HEK293 (cell line): ENCODE results near the gene GJC1.

ENCODE experiments used
- CTCF ChIA-PET: fragments of 350-600 bp; formaldehyde crosslinking; extraction: SDS; loops from one replicate; lab custom pipeline; 2021; ENCODE audit warnings: antibody characterized with exemption; lab: Yijun Ruan, JAX
- POLR2A ChIA-PET: fragments of 300-600 bp; formaldehyde crosslinking; extraction: SDS; loops from one replicate; lab custom pipeline; 2020; ENCODE audit warnings: antibody characterized with exemption, inconsistent platforms; lab: Yijun Ruan, JAX
- H3K27ac ChIP-seq: fragments of 200-500 bp; sonication (Bioruptor generic); 2 replicates; pipeline ENCODE4 v1.5.1; 2014; ENCODE audit warnings: low read depth, low read length, control low read depth, inconsistent platforms; ENCODE audit errors: extremely low read depth
- H3K36me3 ChIP-seq, 2 experiments: fragments of 200-500 bp in 1 of 2; sonication (Bioruptor generic) in 1 of 2; 1 replicate in 1 of 2; 2 replicates in 1 of 2; pipeline ENCODE4 v1.5.1; 2014 to 2017; ENCODE audit warnings: inconsistent platforms in 2 of 2, low read length in 2 of 2; ENCODE audit not compliant: control insufficient read depth in 2 of 2, insufficient read depth in 1 of 2
- H3K4me1 ChIP-seq: fragments of 200-500 bp; sonication (Bioruptor generic); 2 replicates; pipeline ENCODE4 v1.5.1; 2014; ENCODE audit warnings: mild to moderate bottlenecking, low read length, inconsistent platforms; ENCODE audit not compliant: control insufficient read depth, insufficient read depth
- H3K4me3 ChIP-seq: 2 replicates; pipeline ENCODE4 v1.5.1; 2011; ENCODE audit warnings: low read depth, mild to moderate bottlenecking, control low read depth, low read length, moderate library complexity
- H3K9me3 ChIP-seq: fragments of 200-500 bp; sonication (Bioruptor generic); 2 replicates; pipeline ENCODE4 v1.5.1; 2014; ENCODE audit warnings: low read depth, low read length, inconsistent platforms; ENCODE audit not compliant: control insufficient read depth, insufficient read depth
- FEZF1 ChIP-seq: fragments of 450-650 bp; formaldehyde crosslinking; IDR thresholded peaks from 2 replicates; pipeline ENCODE4 v1.5.1; 2016; ENCODE audit warnings: missing biosample characterization, missing genetic modification characterization
- HIC1 ChIP-seq: fragments of 450-650 bp; formaldehyde crosslinking; IDR thresholded peaks from 2 replicates; pipeline ENCODE4 v1.5.1; 2016; ENCODE audit warnings: missing biosample characterization, missing genetic modification characterization
- HOXA7 ChIP-seq: sonication (generic); formaldehyde crosslinking; IDR thresholded peaks from 2 replicates; pipeline ENCODE4 v1.8.1; 2022; ENCODE audit warnings: missing genetic modification reagents, borderline replicate concordance
- KLF1 ChIP-seq: fragments of 450-650 bp; formaldehyde crosslinking; IDR thresholded peaks from 2 replicates; pipeline ENCODE4 v1.5.1; 2016; ENCODE audit warnings: missing biosample characterization, missing genetic modification characterization
- MYNN ChIP-seq: fragments of 450-650 bp; formaldehyde crosslinking; IDR thresholded peaks from 2 replicates; pipeline ENCODE4 v1.5.1; 2016; ENCODE audit warnings: missing biosample characterization, missing genetic modification characterization, borderline replicate concordance
- ZBTB44 ChIP-seq: fragments of 450-650 bp; IDR thresholded peaks from 2 replicates; pipeline ENCODE4 v1.5.1; 2018; ENCODE audit warnings: missing biosample characterization, mild to moderate bottlenecking, missing genetic modification characterization
- ZFHX2 ChIP-seq: fragments of 450-650 bp; formaldehyde crosslinking; conservative IDR thresholded peaks from 2 replicates; pipeline ENCODE4 v1.5.1; 2016; ENCODE audit warnings: missing biosample characterization, missing genetic modification characterization
- ZFP3 ChIP-seq: fragments of 450-650 bp; formaldehyde crosslinking; IDR thresholded peaks from 2 replicates; pipeline ENCODE4 v1.5.1; 2016; ENCODE audit warnings: low read depth, missing biosample characterization, missing genetic modification characterization
- ZNF19 ChIP-seq: fragments of 450-650 bp; formaldehyde crosslinking; IDR thresholded peaks from 2 replicates; pipeline ENCODE4; 2016; ENCODE audit warnings: missing biosample characterization, missing genetic modification characterization, low read depth
- ZNF211 ChIP-seq: fragments of 450-650 bp; formaldehyde crosslinking; IDR thresholded peaks from 2 replicates; pipeline ENCODE4 v1.5.1; 2016; ENCODE audit warnings: low read depth, missing biosample characterization, missing genetic modification characterization
- ZNF223 ChIP-seq: fragments of 450-650 bp; formaldehyde crosslinking; IDR thresholded peaks from 2 replicates; pipeline ENCODE4 v1.5.1; 2016; ENCODE audit warnings: missing biosample characterization, missing genetic modification characterization
- ZNF311 ChIP-seq: fragments of 450-650 bp; formaldehyde crosslinking; IDR thresholded peaks from 2 replicates; pipeline ENCODE4 v1.5.1; 2017; ENCODE audit warnings: missing biosample characterization, missing genetic modification characterization, borderline replicate concordance
- ZNF335 ChIP-seq: fragments of 450-650 bp; formaldehyde crosslinking; conservative IDR thresholded peaks from 2 replicates; pipeline ENCODE4 v1.5.1; 2016; ENCODE audit warnings: missing biosample characterization, missing genetic modification characterization
- ZNF404 ChIP-seq: fragments of 450-650 bp; formaldehyde crosslinking; IDR thresholded peaks from 2 replicates; pipeline ENCODE4 v1.5.1; 2017; ENCODE audit warnings: missing biosample characterization, missing genetic modification characterization
- ZNF416 ChIP-seq: fragments of 450-650 bp; formaldehyde crosslinking; IDR thresholded peaks from 2 replicates; pipeline ENCODE4 v1.5.1; 2016; ENCODE audit warnings: missing biosample characterization, missing genetic modification characterization
- ZNF530 ChIP-seq: fragments of 450-650 bp; formaldehyde crosslinking; IDR thresholded peaks from 2 replicates; pipeline ENCODE4 v1.5.1; 2016; ENCODE audit warnings: low read depth, missing biosample characterization, missing genetic modification characterization
- ZNF610 ChIP-seq: fragments of 450-650 bp; formaldehyde crosslinking; IDR thresholded peaks from 2 replicates; pipeline ENCODE4 v1.5.1; 2016; ENCODE audit warnings: missing biosample characterization, missing genetic modification characterization, borderline replicate concordance
- ZNF658 ChIP-seq: fragments of 450-650 bp; formaldehyde crosslinking; IDR thresholded peaks from 2 replicates; pipeline ENCODE4; 2016; ENCODE audit warnings: missing biosample characterization, missing genetic modification characterization
- ZNF747 ChIP-seq: fragments of 450-650 bp; formaldehyde crosslinking; IDR thresholded peaks from 2 replicates; pipeline ENCODE4 v1.5.1; 2016; ENCODE audit warnings: missing biosample characterization, missing genetic modification characterization
- ZNF777 ChIP-seq: fragments of 450-650 bp; formaldehyde crosslinking; IDR thresholded peaks from 2 replicates; pipeline ENCODE4 v1.5.1; 2017; ENCODE audit warnings: missing biosample characterization, missing genetic modification characterization, borderline replicate concordance
- ZNF837 ChIP-seq: fragments of 450-650 bp; formaldehyde crosslinking; IDR thresholded peaks from 2 replicates; pipeline ENCODE4 v1.5.1; 2016; ENCODE audit warnings: missing biosample characterization, missing genetic modification characterization
- ZNF843 ChIP-seq: fragments of 450-650 bp; formaldehyde crosslinking; IDR thresholded peaks from 2 replicates; pipeline ENCODE4 v1.5.1; 2016; ENCODE audit warnings: missing biosample characterization, missing genetic modification characterization
- TF ChIP-seq, protein P1 (sequence below): fragments of 450-650 bp; formaldehyde crosslinking; IDR thresholded peaks from 2 replicates; pipeline ENCODE4 v1.5.1; 2017; ENCODE audit warnings: missing biosample characterization, missing genetic modification characterization
- TF ChIP-seq, protein P2 (sequence below): fragments of 450-650 bp; formaldehyde crosslinking; IDR thresholded peaks from 2 replicates; pipeline ENCODE4 v1.5.1; 2016; ENCODE audit warnings: missing biosample characterization, missing genetic modification characterization
- TF ChIP-seq, protein P3 (sequence below): fragments of 450-650 bp; formaldehyde crosslinking; IDR thresholded peaks from 2 replicates; pipeline ENCODE4 v1.5.1; 2016; ENCODE audit warnings: missing biosample characterization, missing genetic modification characterization

Gene GJC1

DNA sequence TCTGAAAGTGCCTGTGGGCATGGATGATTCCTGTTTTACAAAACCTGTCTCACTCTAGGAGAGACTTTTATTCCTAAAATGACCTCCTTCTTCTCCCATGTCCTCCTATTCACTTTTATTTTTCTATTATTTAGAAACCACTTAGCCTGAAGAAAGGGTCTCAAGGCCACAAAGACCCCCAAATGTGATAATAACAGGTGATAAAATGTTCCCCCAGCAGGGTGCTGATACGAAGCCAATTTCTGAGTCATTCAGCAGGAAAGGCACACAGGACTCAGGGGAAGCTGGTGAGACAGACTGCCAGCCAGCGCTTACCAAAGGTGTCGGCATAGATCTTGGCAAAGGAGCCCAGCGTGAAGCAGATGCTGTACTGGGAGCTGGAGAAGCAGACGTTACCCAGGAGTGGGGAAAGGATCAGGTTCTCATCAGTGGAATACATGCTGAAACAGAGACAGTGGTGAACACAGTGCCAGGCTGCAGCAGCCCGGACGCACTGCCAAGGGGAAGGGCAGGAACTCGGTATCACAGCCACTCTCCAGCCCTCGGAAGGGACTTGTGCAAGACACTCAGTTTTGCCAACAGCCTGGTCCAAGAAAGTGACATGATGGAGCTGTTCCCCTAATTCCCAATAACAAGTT, 42.2 kb upstream of the GJC1 start (continued):
- TF ChIP-seq KLF1 (no peak), HIC1 (tag by site-specific recombination) (0 out of 2 replicates have a peak, but pooled peaks have one; percentile 37), ZFP3 (no peak), MYNN (peak; percentile 63; the same call in 1 of the 2 replicates), FEZF1 (tag by site-specific recombination) (0 out of 2 replicates have a peak, but pooled peaks have one; percentile 30)

DNA sequence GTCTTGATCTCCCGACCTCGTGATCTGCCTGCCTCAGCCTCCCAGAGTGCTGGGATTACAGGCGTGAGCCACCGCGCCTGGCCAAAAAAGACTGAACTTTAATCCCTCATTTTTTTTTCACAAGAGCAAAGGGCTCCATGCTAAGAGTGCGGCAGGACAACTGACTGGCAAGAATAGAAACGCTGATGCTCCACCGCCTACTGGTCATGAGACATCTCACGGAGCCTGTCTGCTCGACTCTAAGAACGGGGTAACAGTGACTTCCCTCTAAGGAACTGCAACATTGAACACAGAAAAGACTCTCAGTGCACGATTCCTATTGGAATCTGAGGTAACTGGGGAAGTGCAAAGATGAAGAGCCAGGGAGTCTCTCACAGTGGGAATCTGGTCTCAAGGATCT, 41.5 kb upstream of the GJC1 start:
- CTCF ChIA-PET, result interaction anchor here (0.7 to 15.4 kb wide), 3 partner anchors 18 to 94 kb away, joined by 3 to 461 read pairs (median 221); no protein-coding TSS in a partner anchor

More for the DNA sequence above, 41.5 kb upstream of the GJC1 start:
- TF ChIP-seq HOXA7 (CRISPR knock-in tag) (no peak), ZNF211 (no peak), ZNF777 (no peak), ZBTB44 (no peak), ZNF311 (tag by site-specific recombination) (no peak), ZNF223 (tag by site-specific recombination) (no peak), ZNF416 (tag by site-specific recombination) (no peak), ZNF658 (tag by site-specific recombination) (no peak), ZNF19 (no peak), ZNF404 (tag by site-specific recombination) (no peak), ZNF837 (tag by site-specific recombination) (no peak), ZNF747 (tag by site-specific recombination) (no peak), ZFHX2 (tag by site-specific recombination) (no peak), ZNF843 (no peak), ZNF530 (tag by site-specific recombination) (no peak), ZNF335 (tag by site-specific recombination) (no peak), ZNF610 (tag by site-specific recombination) (no peak)
- TF ChIP-seq, protein P1, sequence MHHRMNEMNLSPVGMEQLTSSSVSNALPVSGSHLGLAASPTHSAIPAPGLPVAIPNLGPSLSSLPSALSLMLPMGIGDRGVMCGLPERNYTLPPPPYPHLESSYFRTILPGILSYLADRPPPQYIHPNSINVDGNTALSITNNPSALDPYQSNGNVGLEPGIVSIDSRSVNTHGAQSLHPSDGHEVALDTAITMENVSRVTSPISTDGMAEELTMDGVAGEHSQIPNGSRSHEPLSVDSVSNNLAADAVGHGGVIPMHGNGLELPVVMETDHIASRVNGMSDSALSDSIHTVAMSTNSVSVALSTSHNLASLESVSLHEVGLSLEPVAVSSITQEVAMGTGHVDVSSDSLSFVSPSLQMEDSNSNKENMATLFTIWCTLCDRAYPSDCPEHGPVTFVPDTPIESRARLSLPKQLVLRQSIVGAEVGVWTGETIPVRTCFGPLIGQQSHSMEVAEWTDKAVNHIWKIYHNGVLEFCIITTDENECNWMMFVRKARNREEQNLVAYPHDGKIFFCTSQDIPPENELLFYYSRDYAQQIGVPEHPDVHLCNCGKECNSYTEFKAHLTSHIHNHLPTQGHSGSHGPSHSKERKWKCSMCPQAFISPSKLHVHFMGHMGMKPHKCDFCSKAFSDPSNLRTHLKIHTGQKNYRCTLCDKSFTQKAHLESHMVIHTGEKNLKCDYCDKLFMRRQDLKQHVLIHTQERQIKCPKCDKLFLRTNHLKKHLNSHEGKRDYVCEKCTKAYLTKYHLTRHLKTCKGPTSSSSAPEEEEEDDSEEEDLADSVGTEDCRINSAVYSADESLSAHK (tag by site-specific recombination), result no peak
- TF ChIP-seq, protein P2, sequence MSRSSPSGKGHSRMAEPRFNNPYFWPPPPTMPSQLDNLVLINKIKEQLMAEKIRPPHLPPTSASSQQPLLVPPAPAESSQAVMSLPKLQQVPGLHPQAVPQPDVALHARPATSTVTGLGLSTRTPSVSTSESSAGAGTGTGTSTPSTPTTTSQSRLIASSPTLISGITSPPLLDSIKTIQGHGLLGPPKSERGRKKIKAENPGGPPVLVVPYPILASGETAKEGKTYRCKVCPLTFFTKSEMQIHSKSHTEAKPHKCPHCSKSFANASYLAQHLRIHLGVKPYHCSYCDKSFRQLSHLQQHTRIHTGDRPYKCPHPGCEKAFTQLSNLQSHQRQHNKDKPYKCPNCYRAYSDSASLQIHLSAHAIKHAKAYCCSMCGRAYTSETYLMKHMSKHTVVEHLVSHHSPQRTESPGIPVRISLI (tag by site-specific recombination), result no peak
- TF ChIP-seq, protein P3, sequence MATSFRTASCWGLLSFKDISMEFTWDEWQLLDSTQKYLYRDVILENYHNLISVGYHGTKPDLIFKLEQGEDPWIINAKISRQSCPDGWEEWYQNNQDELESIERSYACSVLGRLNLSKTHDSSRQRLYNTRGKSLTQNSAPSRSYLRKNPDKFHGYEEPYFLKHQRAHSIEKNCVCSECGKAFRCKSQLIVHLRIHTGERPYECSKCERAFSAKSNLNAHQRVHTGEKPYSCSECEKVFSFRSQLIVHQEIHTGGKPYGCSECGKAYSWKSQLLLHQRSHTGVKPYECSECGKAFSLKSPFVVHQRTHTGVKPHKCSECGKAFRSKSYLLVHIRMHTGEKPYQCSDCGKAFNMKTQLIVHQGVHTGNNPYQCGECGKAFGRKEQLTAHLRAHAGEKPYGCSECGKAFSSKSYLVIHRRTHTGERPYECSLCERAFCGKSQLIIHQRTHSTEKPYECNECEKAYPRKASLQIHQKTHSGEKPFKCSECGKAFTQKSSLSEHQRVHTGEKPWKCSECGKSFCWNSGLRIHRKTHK (tag by site-specific recombination), result no peak
- no peaks in the 10 kb centered on the region for H3K4me1 ChIP-seq
- H3K9me3 ChIP-seq, result no peaks in the 10 kb centered on the region
- POLR2A ChIA-PET, result interaction anchor here (0.7 kb wide), 1 partner anchor 51 kb away, joined by 3 read pairs; no protein-coding TSS in a partner anchor
- H3K36me3 ChIP-seq, result peaks cover 69 to 85% of the 10 kb centered on the region in 2 experiments
- no peak overlapping the region for H3K27ac ChIP-seq
- no peak overlapping the region for H3K4me3 ChIP-seq
